Liver (tissue), 9 donors: ENCODE measurements around the gene TMEM179. TPM values are rescaled to one million over a fixed set of nuclear protein-coding genes. Genes with fewer than 3 reads are reported as not detected.

ENCODE experiments used
- DNase-seq: peaks from one replicate; pipeline ENCODE4 v3.0.0-alpha.2; 2017; ENCODE audit warnings: low spot score
- H3K27ac ChIP-seq, 2 donors: one replicate each; pipeline ENCODE4 v1.7.0; 2013; ENCODE audit warnings: inconsistent platforms in 2 of 2, low read length in 2 of 2, control low read depth in 1 of 2, low read depth in 1 of 2, mild to moderate bottlenecking in 1 of 2
- H3K27me3 ChIP-seq, 4 donors: one replicate each; pipeline versions ENCODE4 v1.6.1 to v1.7.0; 2013; ENCODE audit warnings: low read length in 3 of 4, inconsistent platforms in 1 of 4, mild to moderate bottlenecking in 1 of 4, moderate library complexity in 1 of 4; ENCODE audit not compliant: control insufficient read depth in 4 of 4, insufficient read depth in 4 of 4
- H3K36me3 ChIP-seq, 4 donors: one replicate each; pipeline versions ENCODE4 v1.6.1 to v1.7.0; 2013; ENCODE audit warnings: low read length in 3 of 4, mild to moderate bottlenecking in 3 of 4, low read depth in 1 of 4, moderate library complexity in 1 of 4; ENCODE audit not compliant: control insufficient read depth in 4 of 4, insufficient read depth in 3 of 4
- H3K4me1 ChIP-seq, 4 donors: one replicate each; pipeline versions ENCODE4 v1.6.1 to v1.7.0; 2013; ENCODE audit warnings: low read length in 3 of 4, mild to moderate bottlenecking in 3 of 4, moderate library complexity in 1 of 4; ENCODE audit not compliant: control insufficient read depth in 4 of 4, insufficient read depth in 4 of 4
- H3K4me3 ChIP-seq, 3 donors: one replicate each; pipeline versions ENCODE4 v1.6.1 to v1.7.0; 2013; ENCODE audit warnings: low read length in 3 of 3, control low read depth in 1 of 3, low read depth in 1 of 3, mild to moderate bottlenecking in 1 of 3
- H3K9ac ChIP-seq, 2 donors: one replicate each; pipeline ENCODE4 v1.7.0; 2013; ENCODE audit warnings: low read length in 2 of 2, mild to moderate bottlenecking in 2 of 2, moderate library complexity in 2 of 2, control low read depth in 1 of 2, low read depth in 1 of 2
- H3K9me3 ChIP-seq, 4 donors: one replicate each; pipeline versions ENCODE4 v1.6.1 to v1.7.0; 2013; ENCODE audit warnings: low read length in 3 of 4; ENCODE audit not compliant: control insufficient read depth in 4 of 4
- EGR1 ChIP-seq, 2 donors: IDR thresholded peaks; 2 replicates each; pipeline ENCODE4 v1.6.1; 2016 to 2018; ENCODE audit warnings: antibody characterized with exemption in 2 of 2, low read depth in 2 of 2
- FOXA1 ChIP-seq: IDR thresholded peaks from 2 replicates; pipeline ENCODE4 v1.6.1; 2016; ENCODE audit warnings: antibody characterized with exemption
- FOXA2 ChIP-seq: IDR thresholded peaks from 2 replicates; pipeline ENCODE4 v1.6.1; 2016; ENCODE audit warnings: antibody characterized with exemption
- GABPA ChIP-seq, 2 donors: IDR thresholded peaks in 1 of 2; conservative IDR thresholded peaks in 1 of 2; 2 replicates each; pipeline ENCODE4 v1.6.1; 2016; ENCODE audit warnings: antibody characterized with exemption in 2 of 2, mild to moderate bottlenecking in 1 of 2, moderate library complexity in 1 of 2
- HNF4A ChIP-seq, 2 donors: conservative IDR thresholded peaks; 2 replicates each; pipeline ENCODE4 v1.6.1; 2016; ENCODE audit warnings: antibody characterized with exemption in 2 of 2, mild to moderate bottlenecking in 2 of 2
- HNF4G ChIP-seq: IDR thresholded peaks from 2 replicates; pipeline ENCODE4 v1.6.1; 2016; ENCODE audit warnings: antibody characterized with exemption
- JUND ChIP-seq, 2 donors: IDR thresholded peaks; 2 replicates each; pipeline ENCODE4 v1.6.1; 2016; ENCODE audit warnings: antibody characterized with exemption in 2 of 2
- NR2F2 ChIP-seq: IDR thresholded peaks from 2 replicates; pipeline ENCODE4 v1.6.1; 2016; ENCODE audit warnings: antibody characterized with exemption
- RAD21 ChIP-seq, 2 donors: IDR thresholded peaks; 2 replicates each; pipeline ENCODE4 v1.6.1; 2016; ENCODE audit warnings: antibody characterized with exemption in 2 of 2, mild to moderate bottlenecking in 2 of 2
- RXRA ChIP-seq, 2 donors: IDR thresholded peaks; 2 replicates each; pipeline ENCODE4 v1.6.1; 2017 to 2018; ENCODE audit warnings: antibody characterized with exemption in 2 of 2, mild to moderate bottlenecking in 1 of 2
- SP1 ChIP-seq: IDR thresholded peaks from 2 replicates; pipeline ENCODE4 v1.6.1; 2018; ENCODE audit warnings: antibody characterized with exemption, mild to moderate bottlenecking
- TAF1 ChIP-seq: conservative IDR thresholded peaks from 2 replicates; pipeline ENCODE4 v1.6.1; 2016; ENCODE audit warnings: antibody characterized with exemption, mild to moderate bottlenecking
- YY1 ChIP-seq: IDR thresholded peaks from 2 replicates; pipeline ENCODE4 v1.6.1; 2016; ENCODE audit warnings: antibody characterized with exemption, mild to moderate bottlenecking
- WGBS: extraction: QIAGEN DNeasy Blood & Tissue Kit; methylation state at CpG from one replicate; pipeline ENCODE4 v1.1.7; 2013; 5-methylcytosine and 5-hydroxymethylcytosine counted together
- polyA plus RNA-seq, 2 donors: library from polyadenylated mRNA; stranded (reverse) in 1 of 2; unstranded in 1 of 2; fragments of 200-250 nt in 1 of 2; fragments of >200 nt in 1 of 2; fragmentation: Nextera tagmentation in 1 of 2; extraction: Ambion mirVana in 1 of 2; gene quantifications; one replicate each; pipeline versions ENCODE4 v1.2.1 to v1.2.3, GENCODE V29; 2013 to 2015
- total RNA-seq, 2 donors: library from RNA; depleted of rRNA; stranded (reverse); fragments of >200 nt; gene quantifications; one replicate each; pipeline ENCODE4 v1.2.3, GENCODE V29; 2014
- TF ChIP-seq, protein P1 (sequence below): IDR thresholded peaks from 2 replicates; pipeline ENCODE4 v1.6.1; 2016; ENCODE audit warnings: antibody characterized with exemption, mild to moderate bottlenecking
- TF ChIP-seq, protein P2 (sequence below): IDR thresholded peaks from 2 replicates; pipeline ENCODE4 v1.6.1; 2016; ENCODE audit warnings: antibody characterized with exemption
- TF ChIP-seq, protein P3 (sequence below): IDR thresholded peaks from 2 replicates; pipeline ENCODE4 v1.6.1; 2016; ENCODE audit warnings: antibody characterized with exemption
- TF ChIP-seq, protein P4 (sequence below): IDR thresholded peaks from 2 replicates; pipeline ENCODE4 v1.6.1; 2016; ENCODE audit warnings: antibody characterized with exemption
- TF ChIP-seq, protein P5 (sequence below): fragments of 150-350 bp; IDR thresholded peaks from 2 replicates; pipeline ENCODE4 v1.5.1; 2017; ENCODE audit warnings: improper control_type of control experiment, low read depth, low read length; ENCODE audit not compliant: missing input control
- donor health status: healthy.
- donor health status: healthy.
- donor health status: healthy.
- donor health status: healthy.
- donor health status: healthy.

TMEM179 gene
- total and polyA plus RNA-seq, 4 donors, result 0.12 to 0.37 TPM; not detected in 2

DNA sequence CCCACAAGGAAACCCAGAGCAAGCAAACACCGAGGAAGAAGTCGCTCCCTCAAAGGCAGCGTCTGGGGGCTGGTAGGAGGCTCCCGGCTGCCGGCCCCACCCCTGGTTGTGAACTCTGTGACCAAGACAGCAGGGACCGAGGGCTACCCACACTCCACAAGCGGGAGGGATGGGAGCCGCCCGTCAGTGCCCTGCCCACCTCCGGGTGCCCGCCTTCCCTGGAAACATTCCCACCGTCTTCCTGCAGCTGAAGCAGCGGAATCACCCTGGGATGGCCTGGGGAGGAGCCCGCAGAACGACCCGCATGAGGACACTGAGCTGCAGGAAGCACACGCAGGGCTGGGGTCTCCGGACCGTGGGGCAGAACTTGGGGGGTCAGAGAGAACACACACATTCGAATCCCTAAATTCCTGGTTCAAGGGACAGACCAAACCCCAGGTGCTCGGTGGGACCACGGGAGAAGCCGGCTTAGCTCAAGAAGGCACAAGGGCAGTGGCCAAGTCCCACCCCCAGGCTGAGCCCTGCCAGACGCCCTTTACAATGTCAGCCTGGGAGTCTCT is 58.5 kb downstream of the TMEM179 start:
- Histone ChIP-seq H3K27ac (no peak overlapping the region), H3K9ac (no peak overlapping the region), H3K9me3 (no peaks in the 10 kb centered on the region), H3K36me3 (no peaks in the 10 kb centered on the region), H3K4me3 (no peak overlapping the region), H3K4me1 (no peaks in the 10 kb centered on the region), H3K27me3 (peaks cover 0 to 16% (median 2%) of the 10 kb centered on the region in 4 donors)
- no peak for DNase-seq
- 38% methylated on average over 24 of the region's 24 CpGs for WGBS
- TF ChIP-seq JUND (IDR thresholded peaks at IDR 0.05) (no peak), YY1 (no peak), HNF4A (conservative IDR thresholded peaks at IDR 0.05) (no peak), RXRA (IDR thresholded peaks at IDR 0.05) (no peak), FOXA1 (no peak), SP1 (no peak), FOXA2 (no peak)
- TF ChIP-seq, protein P1, sequence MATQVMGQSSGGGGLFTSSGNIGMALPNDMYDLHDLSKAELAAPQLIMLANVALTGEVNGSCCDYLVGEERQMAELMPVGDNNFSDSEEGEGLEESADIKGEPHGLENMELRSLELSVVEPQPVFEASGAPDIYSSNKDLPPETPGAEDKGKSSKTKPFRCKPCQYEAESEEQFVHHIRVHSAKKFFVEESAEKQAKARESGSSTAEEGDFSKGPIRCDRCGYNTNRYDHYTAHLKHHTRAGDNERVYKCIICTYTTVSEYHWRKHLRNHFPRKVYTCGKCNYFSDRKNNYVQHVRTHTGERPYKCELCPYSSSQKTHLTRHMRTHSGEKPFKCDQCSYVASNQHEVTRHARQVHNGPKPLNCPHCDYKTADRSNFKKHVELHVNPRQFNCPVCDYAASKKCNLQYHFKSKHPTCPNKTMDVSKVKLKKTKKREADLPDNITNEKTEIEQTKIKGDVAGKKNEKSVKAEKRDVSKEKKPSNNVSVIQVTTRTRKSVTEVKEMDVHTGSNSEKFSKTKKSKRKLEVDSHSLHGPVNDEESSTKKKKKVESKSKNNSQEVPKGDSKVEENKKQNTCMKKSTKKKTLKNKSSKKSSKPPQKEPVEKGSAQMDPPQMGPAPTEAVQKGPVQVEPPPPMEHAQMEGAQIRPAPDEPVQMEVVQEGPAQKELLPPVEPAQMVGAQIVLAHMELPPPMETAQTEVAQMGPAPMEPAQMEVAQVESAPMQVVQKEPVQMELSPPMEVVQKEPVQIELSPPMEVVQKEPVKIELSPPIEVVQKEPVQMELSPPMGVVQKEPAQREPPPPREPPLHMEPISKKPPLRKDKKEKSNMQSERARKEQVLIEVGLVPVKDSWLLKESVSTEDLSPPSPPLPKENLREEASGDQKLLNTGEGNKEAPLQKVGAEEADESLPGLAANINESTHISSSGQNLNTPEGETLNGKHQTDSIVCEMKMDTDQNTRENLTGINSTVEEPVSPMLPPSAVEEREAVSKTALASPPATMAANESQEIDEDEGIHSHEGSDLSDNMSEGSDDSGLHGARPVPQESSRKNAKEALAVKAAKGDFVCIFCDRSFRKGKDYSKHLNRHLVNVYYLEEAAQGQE, result no peak
- TF ChIP-seq, protein P2, sequence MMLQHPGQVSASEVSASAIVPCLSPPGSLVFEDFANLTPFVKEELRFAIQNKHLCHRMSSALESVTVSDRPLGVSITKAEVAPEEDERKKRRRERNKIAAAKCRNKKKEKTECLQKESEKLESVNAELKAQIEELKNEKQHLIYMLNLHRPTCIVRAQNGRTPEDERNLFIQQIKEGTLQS, result no peak

DNA sequence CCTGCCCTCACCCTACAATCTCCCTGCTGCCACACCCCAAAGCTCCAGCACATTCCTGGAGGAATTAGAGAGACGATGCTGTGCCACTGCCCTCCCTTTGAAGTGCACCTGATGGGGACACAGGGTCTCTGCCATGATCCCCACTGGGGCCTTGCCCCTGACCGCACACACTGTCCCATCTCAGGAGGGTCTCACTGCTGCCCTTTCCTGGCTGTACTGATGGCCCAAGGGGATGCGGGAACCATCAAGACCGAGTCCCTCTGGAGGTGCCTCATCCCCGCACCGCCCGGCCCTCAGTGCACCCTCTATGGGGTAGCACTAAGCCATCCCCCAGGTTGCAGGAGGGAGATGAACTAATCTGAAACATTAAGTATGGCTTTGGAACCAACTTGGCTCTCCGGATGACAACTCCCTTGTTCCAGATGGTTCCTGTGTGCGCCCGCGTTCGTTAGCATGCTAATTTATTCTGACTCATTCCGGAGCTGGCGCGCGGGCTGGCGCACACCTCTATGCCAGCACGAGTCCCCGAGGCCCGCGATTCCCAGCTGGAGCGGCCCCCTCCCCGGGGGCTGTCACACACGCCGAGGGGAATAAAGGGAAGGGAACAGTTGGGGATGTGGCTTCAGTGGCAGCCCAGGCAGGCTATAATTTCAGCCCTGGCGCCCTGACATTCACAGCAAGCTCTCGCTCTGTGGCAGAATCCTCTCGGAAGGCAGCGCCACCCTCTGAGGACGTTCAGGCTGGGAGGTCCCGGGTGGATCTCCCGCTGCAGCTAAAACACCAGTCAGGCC is 59.2 kb downstream of the TMEM179 start:
- H3K27me3 ChIP-seq, result peaks cover 0 to 13% (median 2%) of the 10 kb centered on the region in 4 donors
- H3K4me1 ChIP-seq, result no peaks in the 10 kb centered on the region
- H3K9ac ChIP-seq, result no peak overlapping the region
- no peak for DNase-seq
- WGBS, result 55% methylated on average over 32 of the region's 32 CpGs
- no peak overlapping the region for H3K27ac ChIP-seq
- no peaks in the 10 kb centered on the region for H3K9me3 ChIP-seq
- H3K36me3 ChIP-seq, result no peaks in the 10 kb centered on the region
- no peak overlapping the region for H3K4me3 ChIP-seq
- TF ChIP-seq HNF4G, result no peak
- no peak for TF ChIP-seq EGR1 (IDR thresholded peaks at IDR 0.05; ENCODE audit: low read depth in 2 of 2)
- TF ChIP-seq, protein P3, sequence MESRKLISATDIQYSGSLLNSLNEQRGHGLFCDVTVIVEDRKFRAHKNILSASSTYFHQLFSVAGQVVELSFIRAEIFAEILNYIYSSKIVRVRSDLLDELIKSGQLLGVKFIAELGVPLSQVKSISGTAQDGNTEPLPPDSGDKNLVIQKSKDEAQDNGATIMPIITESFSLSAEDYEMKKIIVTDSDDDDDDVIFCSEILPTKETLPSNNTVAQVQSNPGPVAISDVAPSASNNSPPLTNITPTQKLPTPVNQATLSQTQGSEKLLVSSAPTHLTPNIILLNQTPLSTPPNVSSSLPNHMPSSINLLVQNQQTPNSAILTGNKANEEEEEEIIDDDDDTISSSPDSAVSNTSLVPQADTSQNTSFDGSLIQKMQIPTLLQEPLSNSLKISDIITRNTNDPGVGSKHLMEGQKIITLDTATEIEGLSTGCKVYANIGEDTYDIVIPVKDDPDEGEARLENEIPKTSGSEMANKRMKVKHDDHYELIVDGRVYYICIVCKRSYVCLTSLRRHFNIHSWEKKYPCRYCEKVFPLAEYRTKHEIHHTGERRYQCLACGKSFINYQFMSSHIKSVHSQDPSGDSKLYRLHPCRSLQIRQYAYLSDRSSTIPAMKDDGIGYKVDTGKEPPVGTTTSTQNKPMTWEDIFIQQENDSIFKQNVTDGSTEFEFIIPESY, result no peak
- TF ChIP-seq, protein P2, result no peak
- no peak for TF ChIP-seq HNF4A (conservative IDR thresholded peaks at IDR 0.05)
- no peak for TF ChIP-seq YY1
- no peak for TF ChIP-seq GABPA (IDR thresholded peaks at IDR 0.05 in 1 of 2, conservative IDR thresholded peaks at IDR 0.05 in 1 of 2)
- TF ChIP-seq RAD21 (IDR thresholded peaks at IDR 0.05), result no peak
- TF ChIP-seq RXRA (IDR thresholded peaks at IDR 0.05), result no peak
- TF ChIP-seq JUND (IDR thresholded peaks at IDR 0.05), result no peak
- TF ChIP-seq FOXA1, result no peak
- TF ChIP-seq TAF1, result no peak
- TF ChIP-seq, protein P4, sequence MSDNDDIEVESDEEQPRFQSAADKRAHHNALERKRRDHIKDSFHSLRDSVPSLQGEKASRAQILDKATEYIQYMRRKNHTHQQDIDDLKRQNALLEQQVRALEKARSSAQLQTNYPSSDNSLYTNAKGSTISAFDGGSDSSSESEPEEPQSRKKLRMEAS, result no peak
- no peak for TF ChIP-seq NR2F2
- TF ChIP-seq, protein P1, result no peak
- TF ChIP-seq FOXA2, result no peak
- TF ChIP-seq, protein P5, sequence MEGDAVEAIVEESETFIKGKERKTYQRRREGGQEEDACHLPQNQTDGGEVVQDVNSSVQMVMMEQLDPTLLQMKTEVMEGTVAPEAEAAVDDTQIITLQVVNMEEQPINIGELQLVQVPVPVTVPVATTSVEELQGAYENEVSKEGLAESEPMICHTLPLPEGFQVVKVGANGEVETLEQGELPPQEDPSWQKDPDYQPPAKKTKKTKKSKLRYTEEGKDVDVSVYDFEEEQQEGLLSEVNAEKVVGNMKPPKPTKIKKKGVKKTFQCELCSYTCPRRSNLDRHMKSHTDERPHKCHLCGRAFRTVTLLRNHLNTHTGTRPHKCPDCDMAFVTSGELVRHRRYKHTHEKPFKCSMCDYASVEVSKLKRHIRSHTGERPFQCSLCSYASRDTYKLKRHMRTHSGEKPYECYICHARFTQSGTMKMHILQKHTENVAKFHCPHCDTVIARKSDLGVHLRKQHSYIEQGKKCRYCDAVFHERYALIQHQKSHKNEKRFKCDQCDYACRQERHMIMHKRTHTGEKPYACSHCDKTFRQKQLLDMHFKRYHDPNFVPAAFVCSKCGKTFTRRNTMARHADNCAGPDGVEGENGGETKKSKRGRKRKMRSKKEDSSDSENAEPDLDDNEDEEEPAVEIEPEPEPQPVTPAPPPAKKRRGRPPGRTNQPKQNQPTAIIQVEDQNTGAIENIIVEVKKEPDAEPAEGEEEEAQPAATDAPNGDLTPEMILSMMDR, result no peak
- TF ChIP-seq SP1, result no peak
